GM21515 (cell line): ENCODE results near the gene TUT1.
A peak's percentile ranks its signal among the peaks of the same experiment; 100 is the strongest.

Source experiments
- ATAC-seq: cut with Tn5 transposase; IDR thresholded peaks from one replicate; pipeline ENCODE4 v1.9.1; 2021; ENCODE audit not compliant: unreplicated experiment

Gene TUT1

GRCh38 chr11:62542750-62543567 is 48.4 kb downstream of the TUT1 start:
- ATAC-seq, result no peak

- no peak for ATAC-seq
Observed at GRCh38 chr11:62542111-62542745, 49.1 kb downstream of the TUT1 start.

GRCh38 chr11:62540804-62541701 is 50.3 kb downstream of the TUT1 start:
- peak; percentile 35 for ATAC-seq

GRCh38 chr11:62539238-62539925 is 51.9 kb downstream of the TUT1 start:
- no peak for ATAC-seq

- no peak for ATAC-seq
Observed at GRCh38 chr11:62538470-62539237, 52.7 kb downstream of the TUT1 start.

GRCh38 chr11:62536301-62536957 is 54.9 kb downstream of the TUT1 start:
- ATAC-seq, result no peak

- ATAC-seq, result no peak
Observed at GRCh38 chr11:62535802-62536201, 55.5 kb downstream of the TUT1 start.

- no peak for ATAC-seq
Observed at GRCh38 chr11:62534779-62535545, 56.4 kb downstream of the TUT1 start.

GRCh38 chr11:62532096-62532495 is 59.2 kb downstream of the TUT1 start:
- ATAC-seq, result no peak
